Glomerular endothelial cell (primary cell): ENCODE results near the gene PDE5A. TPM values are rescaled to one million over a fixed set of nuclear protein-coding genes. Genes with fewer than 3 reads are reported as not detected.
"Not testable (repeated sequence)": the region's sequence is repeated elsewhere in the genome, so short reads cannot be mapped to it uniquely, and the experiment has no call there.

Source experiments
- DNase-seq: peaks from one replicate; pipeline ENCODE4 v3.0.0-alpha.2; 2011; ENCODE audit warnings: low read depth, low spot score; ENCODE audit errors: extremely low read depth
- total RNA-seq: library from RNA; depleted of rRNA; stranded (reverse); fragments of >200 nt; gene quantifications from 2 replicates; pipeline ENCODE4 v1.2.3, GENCODE V29; 2015

PDE5A gene
- total RNA-seq, 1 donor from 2014 or later = 3.4 TPM

DNA sequence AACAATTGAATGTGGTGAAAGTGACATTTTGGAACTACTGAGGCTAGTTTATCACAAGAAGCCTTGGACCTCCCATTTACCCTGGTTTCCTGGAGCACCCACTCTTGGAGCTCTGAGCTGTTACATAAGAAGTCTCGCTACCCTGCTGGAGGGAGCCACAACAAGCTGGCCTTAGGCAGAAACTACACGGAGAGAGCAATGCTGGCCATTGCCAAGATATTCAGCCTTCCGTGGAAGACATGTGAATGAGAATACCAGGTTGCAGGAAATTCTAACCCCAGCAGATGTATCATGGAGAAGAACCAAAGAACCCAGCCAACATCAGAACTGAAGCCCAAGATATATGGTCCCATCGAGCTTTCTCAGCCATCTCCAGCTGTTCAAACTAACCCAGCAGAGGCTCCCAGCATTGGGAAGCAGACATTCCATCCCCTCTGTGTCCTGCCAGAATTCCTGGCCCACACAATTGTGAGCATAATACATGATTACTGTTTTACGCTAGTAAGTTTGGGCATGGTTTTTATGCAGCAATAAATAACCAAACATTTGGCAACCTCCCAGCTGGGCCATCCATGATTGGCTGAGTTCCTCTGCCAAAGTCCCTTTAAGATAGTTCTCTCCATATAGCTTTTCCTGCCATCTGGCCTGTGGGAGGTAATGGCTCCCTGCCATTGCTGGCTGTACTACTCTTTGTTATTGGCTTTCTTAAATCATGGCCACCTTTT is 17.9 kb upstream of the PDE5A start:
- DNase-seq = no peak

DNA sequence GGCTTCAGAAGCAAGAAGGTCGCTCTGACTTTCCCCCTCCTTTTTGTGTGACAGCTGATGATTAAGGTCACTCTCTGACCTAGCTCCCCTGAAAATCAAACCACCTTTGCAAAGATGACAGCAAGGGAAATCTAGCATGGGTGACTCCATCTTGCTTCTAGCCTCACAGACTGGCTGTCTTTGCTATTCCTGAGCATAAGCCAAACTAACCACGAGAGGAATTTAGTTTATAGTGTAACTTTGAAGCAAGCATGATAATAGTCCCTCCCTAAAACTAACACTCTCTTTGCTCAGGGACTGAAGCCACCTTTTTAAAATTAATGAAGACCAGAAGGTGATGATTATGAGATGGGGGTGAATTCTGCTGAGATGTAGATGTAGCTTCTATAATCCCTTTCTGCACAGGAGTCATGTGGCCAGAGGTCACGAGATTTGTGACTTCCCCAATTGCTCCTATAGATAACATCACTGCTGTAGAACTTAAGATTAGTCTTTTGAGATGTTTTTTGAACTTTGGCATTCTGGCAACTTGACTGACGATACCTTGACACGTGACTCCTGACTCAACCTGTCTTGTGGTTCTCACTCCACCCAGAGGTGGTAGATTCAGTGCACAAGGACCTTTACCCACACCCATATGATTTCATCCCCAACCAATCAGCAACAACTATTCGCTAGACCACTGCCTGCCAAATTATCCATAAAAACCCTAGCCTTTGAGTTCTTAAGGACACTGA is 14.9 kb upstream of the PDE5A start:
- DNase-seq = no peak

DNA sequence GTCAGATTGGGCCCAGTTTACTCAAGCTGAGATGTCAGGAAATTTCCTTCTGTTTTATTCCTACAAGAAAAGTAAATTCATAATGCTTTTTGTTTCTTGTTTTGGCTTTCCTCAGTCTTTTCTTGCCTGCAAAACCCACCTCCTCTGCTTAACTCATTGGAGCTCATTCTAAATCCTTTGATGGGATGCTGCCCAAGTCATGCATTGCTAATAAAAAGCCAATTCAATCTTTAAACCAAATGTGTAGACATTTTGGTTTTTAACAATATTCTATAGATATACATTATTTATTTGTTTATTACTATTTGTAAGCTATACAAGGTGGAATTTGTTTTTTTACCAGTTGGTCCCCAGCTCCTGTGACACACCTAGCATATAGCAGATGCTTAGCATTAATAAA is 13.2 kb upstream of the PDE5A start:
- no peak for DNase-seq

DNA sequence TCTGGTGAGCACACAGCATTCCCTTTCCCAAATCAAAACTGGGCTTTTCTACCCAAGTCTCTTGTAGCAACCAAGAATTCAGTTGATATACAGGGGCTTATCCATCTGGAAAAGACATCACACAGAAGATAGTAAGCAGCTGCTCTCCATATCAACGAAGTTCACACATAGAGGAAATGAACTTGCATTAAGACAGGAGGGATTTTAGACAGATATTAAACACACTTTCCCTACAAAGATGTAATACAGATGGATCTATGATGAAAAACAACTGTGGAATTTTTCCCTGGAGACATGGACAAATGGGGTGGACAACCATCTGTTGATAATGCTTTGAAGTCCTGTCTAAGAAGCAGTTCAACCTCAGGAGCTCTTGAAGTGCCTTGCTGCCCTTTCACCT is 9.8 kb upstream of the PDE5A start:
- no peak for DNase-seq

DNA sequence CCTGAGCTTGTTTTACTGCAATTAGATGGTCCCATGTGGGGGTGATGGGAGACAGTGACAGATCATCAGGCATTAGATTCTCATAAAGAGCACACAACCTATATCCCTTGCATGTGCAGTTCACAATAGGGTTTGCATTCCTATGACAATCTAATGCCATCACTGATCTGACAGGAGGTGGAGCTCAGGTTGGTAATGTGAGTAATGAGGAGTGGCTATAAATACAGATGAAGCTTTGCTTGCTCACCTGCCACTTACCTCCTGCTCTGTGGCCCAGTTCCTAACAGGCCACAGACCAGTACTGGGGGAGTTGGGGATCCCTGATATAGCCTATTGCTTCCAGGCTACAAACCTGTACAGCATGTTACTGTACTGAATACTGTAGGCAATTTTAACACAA is 8.2 kb upstream of the PDE5A start:
- not testable (repeated sequence) for DNase-seq

DNA sequence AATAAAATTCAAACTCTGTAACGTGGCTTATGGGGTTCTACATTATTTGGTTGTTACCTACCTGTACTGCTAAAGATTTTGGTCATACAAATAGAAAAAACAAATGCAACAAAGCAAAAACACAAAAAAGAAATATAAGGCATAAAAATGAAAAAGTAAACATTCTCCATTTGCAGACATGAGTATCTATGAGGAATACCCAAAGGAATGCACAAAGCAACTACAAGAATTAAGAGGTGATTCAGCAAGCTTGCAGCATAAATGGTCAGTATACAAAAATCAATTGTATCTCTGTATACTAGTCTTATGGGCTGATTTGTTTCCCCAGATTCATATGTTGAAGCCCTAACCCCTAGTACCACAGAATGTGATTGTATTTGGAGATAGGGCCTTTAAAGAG is 3.6 kb upstream of the PDE5A start:
- no peak for DNase-seq

DNA sequence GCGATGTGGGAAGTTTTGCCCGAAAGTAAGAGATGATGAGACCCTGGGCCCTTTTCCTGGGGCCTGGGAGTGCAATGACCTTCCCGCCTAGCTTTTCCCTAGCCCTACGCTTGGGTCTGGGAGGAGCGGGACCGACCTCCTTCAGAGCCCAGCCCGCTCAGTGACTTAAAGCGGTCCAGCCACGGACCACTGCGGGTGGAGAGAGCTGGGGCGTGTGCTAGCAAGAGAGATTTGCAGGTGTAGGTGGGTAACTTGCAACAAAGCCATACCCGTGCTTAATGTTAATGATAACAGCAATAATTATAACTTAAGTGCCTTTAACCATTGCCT is 503 bp upstream of the PDE5A start:
- DNase-seq = no peak

DNA sequence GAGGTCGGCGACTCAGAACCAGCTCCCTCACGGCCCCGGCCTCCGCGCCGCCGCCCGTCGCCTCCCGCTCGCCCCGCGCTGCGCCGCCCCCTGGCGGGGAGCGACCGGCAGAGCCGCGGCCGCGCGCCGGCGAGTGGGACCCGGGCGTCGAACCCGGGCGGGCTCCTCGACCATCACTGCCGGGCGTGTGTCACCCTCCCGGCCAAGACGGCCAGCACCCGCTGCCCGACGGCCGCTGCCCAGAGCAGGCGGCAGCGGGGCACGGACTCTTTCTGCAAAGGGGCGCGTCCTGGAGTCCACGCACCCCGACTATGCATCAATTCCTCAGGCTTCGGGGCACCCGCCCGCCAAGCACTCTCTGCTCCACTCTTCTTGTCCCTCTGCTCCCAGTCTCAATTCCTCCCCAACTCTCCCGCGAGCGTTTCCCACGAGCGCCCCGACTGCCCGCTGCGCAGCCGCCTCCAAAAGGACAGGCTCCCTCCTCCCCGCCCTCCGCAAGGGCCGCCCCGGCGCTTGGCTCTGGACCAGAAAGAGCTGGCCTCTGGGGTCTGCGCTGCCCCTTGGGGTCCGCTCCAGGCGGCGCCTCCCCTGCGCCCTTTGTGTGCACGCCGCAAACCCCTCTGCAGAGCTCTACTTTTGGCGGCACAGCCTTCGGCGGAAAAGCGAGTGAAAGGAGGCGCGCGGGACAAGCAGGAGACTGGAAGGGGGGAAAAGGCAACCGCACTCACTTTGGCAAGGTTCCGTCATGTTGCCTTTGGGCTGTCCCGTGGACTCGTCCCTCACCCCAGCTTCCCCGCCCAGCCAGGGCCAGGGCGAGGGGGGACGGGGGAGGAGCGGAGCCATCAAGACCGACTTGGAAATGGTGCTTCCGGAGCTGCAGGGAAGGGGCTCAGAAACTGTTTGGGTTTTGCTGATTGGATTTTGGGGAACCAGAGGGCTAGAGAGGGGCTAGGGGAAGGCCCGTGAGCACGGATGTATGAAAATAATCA is 1.0 kb downstream of the PDE5A start:
- no peak for DNase-seq

DNA sequence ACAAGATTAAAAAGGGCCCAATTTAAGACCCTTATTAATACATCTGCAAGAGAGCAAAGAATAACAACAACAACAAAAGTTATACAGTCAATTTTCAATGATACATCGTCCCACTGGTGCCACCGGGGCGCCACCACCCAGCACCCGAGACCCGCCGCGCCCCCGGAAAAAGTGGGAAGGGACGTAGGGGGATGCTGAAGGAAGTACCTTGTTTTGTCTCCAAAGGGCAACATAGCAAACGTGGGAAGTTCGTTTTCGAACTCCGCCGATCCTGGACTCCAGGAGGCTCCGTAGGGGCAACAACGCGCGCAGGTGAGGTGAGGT is 1.7 kb downstream of the PDE5A start:
- no peak for DNase-seq

DNA sequence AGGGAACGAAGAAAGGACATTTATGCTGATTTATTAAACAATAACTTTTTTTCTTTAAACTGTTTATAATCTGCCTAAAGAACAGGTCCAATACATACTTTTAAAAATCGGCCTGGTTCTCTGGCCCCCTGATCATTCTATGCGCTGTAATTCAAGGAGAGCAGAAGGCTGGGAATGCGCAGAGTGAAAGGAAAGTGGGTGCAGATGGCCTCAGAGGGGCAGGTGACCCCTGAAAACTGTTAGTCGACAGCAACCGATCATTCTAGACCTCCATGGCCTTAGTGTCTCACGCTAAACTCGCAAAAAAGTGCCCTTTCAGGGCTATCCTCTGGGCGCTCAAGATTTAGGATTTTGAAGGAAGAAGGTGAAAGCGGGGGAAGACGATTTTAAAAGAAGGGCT is 2.2 kb downstream of the PDE5A start:
- DNase-seq = no peak

DNA sequence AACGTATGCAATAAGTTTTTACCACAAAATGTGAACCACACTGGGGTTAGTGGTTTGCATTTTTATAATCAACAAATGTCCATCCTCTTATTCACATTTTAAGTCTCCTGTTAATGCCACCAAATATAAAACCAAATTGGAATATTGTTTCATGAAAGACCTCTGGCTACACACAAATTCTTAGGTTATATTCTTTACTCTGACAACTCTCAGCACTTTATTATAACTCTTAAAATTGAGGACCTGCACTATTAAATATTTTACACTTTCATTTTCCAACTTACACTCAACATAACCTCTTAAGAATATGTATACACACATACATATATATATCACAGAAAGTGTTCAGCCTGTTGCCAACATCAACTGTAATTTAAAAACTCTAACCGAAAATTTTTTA is 2.8 kb downstream of the PDE5A start:
- no peak for DNase-seq

DNA sequence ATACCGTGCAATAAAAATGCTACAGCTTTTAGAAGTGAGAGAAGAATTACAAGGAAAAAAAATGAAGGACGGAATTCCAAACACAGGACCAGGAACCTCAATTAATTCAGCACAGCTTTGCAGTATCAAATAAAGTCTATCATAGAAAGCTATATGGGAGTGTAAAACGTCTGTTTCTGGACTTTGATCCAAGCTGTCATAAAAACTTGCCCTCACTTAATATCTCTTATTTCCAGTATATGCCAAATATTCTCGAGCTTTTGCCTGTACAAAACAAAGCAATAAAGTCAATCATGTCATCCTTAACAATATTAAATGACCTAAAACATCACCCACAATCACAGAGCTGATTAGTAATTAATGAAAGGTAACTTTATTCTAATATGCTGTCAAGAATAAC is 4.2 kb downstream of the PDE5A start:
- DNase-seq = no peak

DNA sequence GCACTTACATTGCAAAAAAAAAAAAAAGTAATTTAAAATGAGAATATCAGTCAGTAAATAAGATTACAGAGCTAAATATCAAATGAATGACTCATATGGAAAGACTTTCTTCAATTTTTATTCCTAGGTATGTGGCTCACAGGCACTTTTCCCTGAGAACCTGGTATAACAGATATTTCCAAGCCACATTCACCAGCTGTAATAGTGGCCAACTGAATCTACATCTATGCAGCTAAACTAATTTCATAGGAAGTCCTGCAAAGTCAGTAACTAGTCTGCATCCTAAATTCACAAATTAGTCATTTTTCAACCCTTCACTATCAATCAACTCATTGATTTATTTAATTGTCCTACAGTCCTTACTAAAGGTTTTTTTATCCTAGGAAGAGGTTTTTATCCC is 5.6 kb downstream of the PDE5A start:
- no peak for DNase-seq

DNA sequence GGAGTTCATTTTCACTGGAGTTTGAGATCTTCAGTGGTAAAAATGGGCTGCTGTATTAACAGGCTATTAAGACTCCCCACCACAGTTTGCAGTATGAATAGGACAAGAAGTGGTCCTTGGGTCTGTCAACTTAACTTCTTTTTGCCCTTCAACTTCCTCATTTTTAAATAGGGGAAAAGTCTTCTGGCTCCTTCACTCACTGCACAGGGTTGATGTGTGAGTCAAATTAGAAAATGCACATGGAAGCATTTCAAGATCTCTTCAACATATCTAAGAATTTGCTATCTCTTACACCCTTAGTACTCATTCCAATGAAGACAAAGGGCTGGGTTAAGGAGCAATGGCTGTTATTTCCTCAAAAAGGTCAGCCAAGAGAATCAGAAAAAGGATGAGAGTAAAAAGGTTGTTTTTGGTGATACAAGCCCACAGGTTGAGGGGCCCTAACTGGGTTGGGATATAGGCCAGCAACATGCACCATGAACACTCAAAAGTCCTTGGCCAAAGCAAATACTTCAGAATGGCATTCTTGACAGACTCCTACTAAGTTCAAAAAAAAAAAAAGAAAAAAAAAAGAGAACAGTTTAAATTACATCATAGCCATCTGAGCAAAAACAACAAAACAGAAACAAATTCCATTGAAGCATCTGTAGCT is 13.4 kb downstream of the PDE5A start:
- no peak for DNase-seq

DNA sequence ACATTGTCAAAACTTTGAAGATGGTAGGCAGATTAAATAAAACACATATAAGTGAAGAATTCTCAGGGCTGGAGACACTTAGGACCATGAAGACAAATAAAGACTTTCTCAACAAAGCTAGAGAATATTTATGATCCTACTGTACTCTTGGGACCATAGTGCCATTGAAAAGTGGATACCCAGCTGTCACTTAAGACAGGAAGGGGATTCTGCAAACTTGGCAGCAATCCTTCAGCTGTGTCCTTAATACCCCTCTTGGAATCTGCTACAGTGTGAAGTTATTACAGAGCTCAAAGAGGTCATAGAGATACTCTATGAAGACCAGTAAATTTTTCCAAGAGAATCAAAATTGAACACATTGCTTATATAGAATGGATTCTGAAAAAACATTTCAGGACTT is 24.3 kb downstream of the PDE5A start:
- no peak for DNase-seq

DNA sequence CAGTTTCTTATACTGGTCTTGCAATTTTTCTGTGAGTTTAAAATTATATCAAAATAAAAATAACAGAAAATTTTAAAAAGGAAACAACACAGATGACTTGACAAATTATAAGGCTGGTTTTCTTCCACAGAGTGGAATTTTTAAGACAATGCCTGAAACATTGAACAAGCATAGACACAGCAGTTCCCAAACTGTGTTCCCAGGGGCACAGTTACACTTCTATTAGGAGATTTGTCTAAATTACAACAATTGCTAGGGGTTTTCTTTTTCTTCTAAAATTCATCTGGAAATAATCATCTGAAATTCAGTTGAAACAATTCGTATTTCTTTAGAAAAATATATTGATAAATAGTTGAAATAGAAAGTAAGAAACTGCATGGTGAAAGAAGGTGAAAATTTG is 26.2 kb downstream of the PDE5A start:
- no peak for DNase-seq

DNA sequence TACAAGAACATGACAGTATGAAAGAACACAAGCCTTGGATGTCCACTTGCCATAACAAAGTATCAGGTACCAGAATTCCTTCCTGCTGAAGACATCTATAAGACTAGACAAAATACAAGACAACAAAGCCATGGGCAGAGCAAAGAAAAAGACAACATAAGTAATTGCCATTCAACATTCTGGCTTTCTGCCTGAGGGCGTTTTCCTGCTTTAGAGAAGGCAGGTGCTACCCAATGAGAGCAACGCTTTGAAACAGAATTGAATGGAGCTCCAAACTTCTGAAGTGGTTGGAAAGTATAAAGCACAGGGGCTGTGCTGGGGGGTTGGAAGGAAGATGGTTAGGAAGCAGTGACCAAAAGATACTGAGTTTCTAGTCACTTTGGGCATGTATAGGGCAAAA is 30.1 kb downstream of the PDE5A start:
- no peak for DNase-seq

DNA sequence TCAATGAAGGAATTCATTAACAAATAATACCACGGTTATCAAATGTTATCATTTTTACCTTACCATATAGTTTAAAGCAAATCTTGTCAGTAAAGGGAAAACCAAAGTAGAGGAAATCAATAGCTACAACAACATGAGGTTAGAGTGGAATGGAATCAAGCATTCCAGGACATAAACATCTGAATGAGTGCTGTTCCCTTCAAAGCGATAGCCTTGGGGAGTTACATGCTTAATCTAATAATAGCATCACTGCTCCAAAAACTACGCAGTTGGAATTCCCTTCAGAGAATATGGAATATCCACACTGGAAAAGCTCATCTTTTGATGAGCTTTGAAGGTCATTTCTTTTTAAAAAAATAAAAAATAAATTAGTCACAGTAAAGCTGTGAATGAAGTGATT is 31.2 kb downstream of the PDE5A start:
- DNase-seq = no peak

DNA sequence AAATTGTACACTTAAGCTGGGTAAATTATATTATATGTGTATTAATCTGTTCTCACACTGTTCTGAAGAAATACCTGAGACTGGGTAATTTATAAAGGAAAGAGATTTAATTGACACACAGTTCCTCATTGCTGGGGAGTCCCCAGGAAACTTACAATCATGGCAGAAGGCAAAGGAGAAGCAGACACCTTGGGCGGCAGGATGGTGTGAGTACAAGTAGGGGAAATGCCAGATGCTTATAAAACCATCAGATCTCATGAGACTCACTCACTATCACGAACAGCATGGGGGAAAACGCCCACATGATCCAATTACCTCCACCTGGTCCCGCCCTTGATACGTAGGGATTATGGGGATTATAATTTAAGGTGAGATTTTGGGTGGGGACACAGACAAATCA is 34.9 kb downstream of the PDE5A start:
- DNase-seq = no peak

DNA sequence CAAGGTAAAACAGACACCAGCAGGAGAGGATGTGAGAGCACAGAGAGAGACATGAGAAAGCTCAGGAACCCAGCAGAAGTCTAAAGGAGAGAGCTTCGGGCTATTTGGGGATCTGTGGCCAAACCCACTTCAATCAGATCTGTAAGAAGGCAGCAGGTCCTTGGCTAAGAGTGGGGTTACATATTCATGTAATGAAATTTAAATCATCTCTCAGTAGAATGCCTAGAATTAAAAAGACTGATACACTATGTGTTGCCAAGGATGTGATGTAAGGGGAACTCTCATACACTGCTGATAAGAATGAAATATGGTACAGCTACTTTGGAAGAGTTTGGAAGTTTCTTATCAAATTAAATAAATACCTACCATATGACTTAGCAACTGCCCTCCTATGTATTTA is 35.8 kb downstream of the PDE5A start:
- DNase-seq = no peak

DNA sequence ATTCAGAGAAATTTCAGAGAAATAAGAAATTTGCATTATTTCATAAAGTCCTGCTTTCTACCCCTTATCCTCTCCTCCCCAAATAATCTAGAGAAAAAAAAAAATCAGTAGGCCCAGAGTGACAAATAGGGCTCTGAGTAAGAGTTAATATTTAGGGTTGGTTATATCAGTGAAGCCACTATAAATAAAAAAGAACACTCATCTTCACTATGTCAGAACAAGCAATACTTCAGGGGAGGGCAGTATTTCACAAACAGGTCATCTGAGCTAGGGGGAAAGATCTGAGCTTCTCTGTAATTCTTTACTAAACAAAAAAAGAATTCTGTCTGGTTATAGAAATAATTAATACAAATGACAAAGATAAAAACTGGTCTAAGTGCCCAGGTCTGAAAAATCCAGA is 39.4 kb downstream of the PDE5A start:
- DNase-seq = no peak
